HG02840 (cell line): Measurements from ENCODE around the gene LTA4H.
"Not testable (repeated sequence)": the region's sequence is repeated elsewhere in the genome, so short reads cannot be mapped to it uniquely, and the experiment has no call there.

Source experiments
- ATAC-seq: cut with Tn5 transposase; IDR thresholded peaks from one replicate; pipeline ENCODE4 v1.9.1; 2021; ENCODE audit warnings: mild to moderate bottlenecking, moderate library complexity, moderate number of reproducible peaks; ENCODE audit not compliant: unreplicated experiment, low FRiP score

The LTA4H gene

GRCh38 chr12:96035283-96036236, at the start of gene LTA4H:
TSS of gene LTA4H (minus strand) at chr12:96035587. CDS start at chr12:96035519, 68 bp downstream.
- ATAC-seq: peak; percentile 94

DNA sequence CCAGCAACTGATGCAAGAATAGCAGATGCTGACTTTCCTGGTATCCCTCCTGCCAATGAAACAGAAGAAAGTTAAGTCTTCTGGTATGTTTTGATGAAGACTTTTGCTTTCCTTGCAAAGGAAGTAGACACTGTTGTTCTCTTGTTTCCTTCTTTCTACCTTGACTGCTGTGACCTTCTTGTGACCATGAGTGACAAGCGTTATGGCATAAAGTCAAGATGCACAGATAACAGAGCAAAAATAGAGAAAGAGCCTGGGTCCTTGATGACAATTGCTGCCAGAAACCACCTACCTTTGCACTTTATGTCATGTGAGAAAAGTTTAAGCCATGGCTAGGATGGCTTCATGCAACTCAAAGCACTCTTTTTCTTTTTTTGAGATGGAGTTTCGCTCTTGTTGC, 49.2 kb upstream of the LTA4H start:
- ATAC-seq: no peak

DNA sequence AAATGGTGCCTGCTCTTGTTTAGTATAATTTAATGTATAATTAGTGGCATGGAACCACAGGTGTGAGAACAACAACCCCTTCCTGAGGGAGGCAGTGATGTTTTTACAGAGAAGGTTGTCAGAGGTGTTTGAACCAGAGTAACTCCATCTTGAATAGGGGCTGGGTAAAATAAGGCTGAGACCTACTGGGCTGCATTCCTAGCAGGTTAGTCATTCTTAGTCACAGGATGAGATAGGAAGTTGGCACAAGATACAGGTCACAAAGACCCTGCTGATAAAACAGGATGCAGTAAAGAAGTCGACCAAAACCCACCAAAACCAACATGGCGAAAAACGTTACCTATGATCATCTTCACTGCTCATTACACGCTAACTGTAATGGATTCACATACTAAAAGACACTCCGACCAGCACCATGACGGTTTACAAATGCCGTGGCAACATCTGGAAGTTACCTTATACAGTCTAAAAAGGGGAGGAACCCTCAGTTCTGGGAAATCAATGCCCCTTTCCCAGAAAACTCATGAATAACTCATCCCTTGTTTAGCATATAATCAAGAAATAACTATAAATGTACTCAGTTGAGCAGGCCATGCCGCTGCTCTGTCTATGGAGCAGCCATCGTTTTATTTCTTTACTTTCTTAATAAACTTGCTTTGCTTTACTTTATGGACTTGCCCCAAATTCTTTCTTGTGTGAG, 47.8 kb upstream of the LTA4H start:
- ATAC-seq: no peak

DNA sequence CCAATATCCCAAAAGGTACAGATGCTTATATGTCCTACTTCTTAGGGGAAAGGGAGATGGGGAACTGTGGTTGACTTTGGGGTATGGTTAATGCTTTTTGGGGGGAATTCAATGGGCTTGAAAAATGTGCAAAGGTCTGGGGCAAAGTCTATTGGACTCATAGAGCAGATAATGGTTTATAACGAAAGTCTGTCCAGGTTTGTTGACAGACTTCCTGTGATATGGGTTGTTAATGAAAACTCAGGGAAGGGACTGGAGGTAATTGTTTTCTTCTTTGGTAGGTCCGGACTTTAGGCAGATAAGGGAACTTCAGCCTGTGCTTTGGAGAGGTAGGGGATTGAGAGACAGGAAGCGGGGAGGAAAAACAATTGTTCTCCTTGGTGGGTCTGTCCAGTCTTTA, 46.2 kb upstream of the LTA4H start:
- no peak for ATAC-seq

DNA sequence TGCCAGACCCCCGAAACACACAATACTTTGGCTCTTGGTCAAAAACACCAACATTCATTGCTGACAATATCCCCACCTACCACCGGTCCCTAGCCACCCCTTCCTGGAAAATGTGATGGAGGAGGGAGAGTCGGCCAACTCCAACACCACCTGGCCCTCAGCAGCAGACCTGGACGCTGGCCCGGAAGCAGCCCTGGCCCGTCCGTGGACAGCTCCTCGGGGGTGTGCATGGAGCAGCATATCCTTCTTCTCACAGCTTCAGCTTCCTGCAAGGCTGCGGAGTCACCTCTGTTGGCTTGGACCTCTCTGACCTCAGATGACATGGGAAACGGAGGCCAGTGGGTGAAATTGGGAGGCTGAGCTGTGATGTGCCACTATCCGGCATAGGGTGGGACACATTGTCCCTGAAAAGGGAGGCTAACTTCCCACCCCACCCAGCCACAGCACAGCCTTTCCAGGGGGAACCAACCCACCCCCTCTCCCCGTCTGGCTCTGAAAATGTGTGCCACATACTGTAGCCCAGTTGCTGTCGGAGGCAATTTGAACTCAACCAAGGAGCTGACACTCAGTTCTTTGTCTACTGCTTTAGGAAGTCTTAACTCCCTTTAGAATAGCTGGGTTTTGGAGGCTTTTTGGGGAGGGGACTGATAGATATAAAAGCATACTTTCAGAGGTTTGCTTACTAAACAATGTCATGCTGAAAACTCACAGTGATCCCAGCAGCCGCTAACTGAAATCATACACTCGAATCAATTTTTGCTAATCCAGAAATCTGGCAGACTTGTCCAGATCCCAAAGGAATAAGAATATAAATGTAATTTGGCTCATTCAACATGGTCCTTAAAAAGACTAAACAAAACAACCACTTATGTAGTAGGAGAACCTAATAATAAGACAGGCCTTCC, 43.1 kb upstream of the LTA4H start:
- no peak for ATAC-seq

DNA sequence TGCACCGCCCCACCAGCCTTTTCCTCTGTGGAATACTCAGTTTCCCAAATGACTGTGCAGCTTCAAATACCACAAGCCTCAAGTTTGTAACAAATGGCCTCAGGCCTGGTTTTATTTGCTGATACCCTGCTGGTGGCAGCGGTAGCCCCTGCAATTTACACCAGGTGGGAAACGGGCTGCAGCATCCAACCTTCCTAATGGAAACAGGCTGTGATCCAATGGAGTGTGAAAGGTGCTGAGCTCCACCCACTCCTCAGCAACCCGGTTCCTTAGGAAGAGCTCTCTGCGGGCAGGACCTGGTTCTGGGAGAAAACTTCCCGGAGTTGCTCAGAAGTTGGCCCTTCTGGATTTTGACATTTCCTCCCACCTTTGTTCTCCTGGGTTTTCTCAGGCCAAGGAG, 41.7 kb upstream of the LTA4H start:
- ATAC-seq: no peak

DNA sequence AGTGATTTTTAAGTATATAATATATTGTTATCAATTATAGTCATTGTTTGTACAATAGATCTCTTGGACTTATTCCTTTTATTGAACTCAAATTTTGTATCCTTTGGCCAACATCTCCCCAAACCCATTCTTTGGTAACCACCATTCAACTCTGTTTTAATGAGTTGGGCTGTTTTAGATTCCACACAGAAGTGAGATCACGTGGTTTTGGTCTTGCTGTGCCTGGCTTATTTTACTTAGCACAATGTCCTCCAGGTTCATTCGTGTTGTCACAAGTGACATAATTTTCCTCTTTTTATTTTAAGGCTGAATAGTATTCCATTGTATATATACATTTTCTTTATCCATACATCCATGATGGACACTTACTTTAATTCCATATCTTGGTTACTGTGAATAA, 40.2 kb upstream of the LTA4H start:
- no peak for ATAC-seq

GRCh38 chr12:96073346-96074330, 38.3 kb upstream of the LTA4H start:
- no peak for ATAC-seq

GRCh38 chr12:96070670-96071279, 35.4 kb upstream of the LTA4H start:
- ATAC-seq: no peak

GRCh38 chr12:96069511-96070231, 34.3 kb upstream of the LTA4H start:
- no peak for ATAC-seq

DNA sequence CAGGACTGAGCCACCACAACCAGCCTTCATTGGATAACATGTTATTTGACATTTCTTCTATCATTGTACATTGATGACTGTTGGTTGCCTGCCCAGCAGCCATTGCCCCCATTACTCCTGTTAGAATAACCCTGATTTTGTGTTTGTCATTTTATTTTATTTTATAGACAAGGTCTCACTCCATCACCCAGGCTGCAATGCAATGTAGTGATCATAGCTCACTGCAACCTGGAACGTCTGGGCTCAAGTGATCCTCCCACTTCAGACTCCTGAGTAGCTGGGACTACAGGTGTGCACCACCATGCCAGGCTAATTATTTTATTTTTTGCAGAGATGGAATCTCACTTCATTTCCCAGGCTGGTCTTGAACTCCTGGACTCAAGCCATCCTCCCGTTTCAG, 33.2 kb upstream of the LTA4H start:
- ATAC-seq: no peak

GRCh38 chr12:96068111-96068510, 32.7 kb upstream of the LTA4H start:
- ATAC-seq: no peak

- not testable (repeated sequence) for ATAC-seq
Observed at GRCh38 chr12:96065776-96066175, 30.4 kb upstream of the LTA4H start.

DNA sequence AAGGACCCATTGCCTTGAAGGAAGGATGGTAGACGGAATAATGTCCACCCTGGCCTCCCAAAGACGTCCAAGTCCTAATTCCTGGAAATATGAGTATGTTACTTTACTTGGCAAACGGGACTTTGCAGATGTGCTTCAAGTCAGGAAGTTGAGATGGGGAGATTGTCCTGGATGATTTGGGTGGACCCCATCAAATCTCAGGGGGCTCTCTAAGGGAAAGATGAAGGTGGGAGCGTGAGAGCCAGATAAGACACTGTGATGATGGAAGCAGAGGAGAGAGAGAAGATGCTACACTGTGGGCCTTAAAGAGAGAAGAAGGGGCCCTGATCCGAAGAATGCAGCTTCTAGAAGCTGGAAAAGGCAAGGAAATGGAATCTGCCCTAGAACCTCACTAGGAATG, 29.6 kb upstream of the LTA4H start:
- no peak for ATAC-seq

- ATAC-seq: no peak
Observed at GRCh38 chr12:96064271-96064670, 28.9 kb upstream of the LTA4H start.

DNA sequence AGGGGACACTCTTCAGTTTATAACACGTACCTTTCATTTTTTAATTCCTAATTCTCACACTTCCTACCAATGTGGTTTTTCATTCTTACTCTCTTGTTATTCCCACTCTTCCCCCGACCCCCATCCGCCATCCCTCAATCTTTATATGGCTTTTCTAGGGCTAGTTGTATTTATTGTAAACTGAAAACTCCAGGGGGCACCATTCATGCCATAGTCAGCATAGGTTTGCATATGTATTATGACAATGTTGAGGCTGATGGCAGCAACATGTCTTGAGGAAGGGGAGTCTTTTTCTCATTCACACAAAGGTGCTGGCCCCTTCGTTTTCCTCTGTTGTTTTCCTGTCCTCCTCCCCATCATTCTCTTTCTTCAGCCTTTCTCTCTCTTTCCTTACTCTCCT, 27.7 kb upstream of the LTA4H start:
- no peak for ATAC-seq

GRCh38 chr12:96061864-96062453, 26.6 kb upstream of the LTA4H start:
- ATAC-seq: no peak

GRCh38 chr12:96061323-96061722, 25.9 kb upstream of the LTA4H start:
- no peak for ATAC-seq
